Transverse colon (tissue), 4 donors: ENCODE results near the gene KLF7. TPM values are rescaled to one million over a fixed set of nuclear protein-coding genes. Genes with fewer than 3 reads are reported as not detected.
A peak's percentile ranks its signal among the peaks of the same experiment; 100 is the strongest.

Experiments
- DNase-seq: peaks from one replicate; pipeline ENCODE4 v3.0.0-alpha.2; 2019
- H3K27ac ChIP-seq, 4 donors: fragments of 200-600 bp; sonication (generic); 2 replicates each; pipeline ENCODE4 v1.5.1; 2016 to 2018; ENCODE audit warnings: inconsistent platforms in 4 of 4
- H3K27me3 ChIP-seq: fragments of 200-600 bp; sonication (generic); 2 replicates; pipeline ENCODE4 v1.5.1; 2017; ENCODE audit warnings: inconsistent platforms
- H3K36me3 ChIP-seq, 4 donors: fragments of 200-600 bp; sonication (generic); 2 replicates each; pipeline ENCODE4 v1.5.1; 2017 to 2019; ENCODE audit warnings: inconsistent platforms in 4 of 4
- H3K4me1 ChIP-seq, 4 donors: fragments of 200-600 bp; sonication (generic); 2 replicates each; pipeline ENCODE4 v1.5.1; 2017 to 2020; ENCODE audit warnings: inconsistent platforms in 4 of 4
- H3K4me3 ChIP-seq, 4 donors: fragments of 200-600 bp; sonication (generic); 1 replicate in 1 of 4; 2 replicates in 3 of 4; pipeline versions ENCODE4 v1.5.1 to v1.6.1; 2017 to 2019; ENCODE audit warnings: inconsistent platforms in 4 of 4
- H3K9me3 ChIP-seq, 2 donors: fragments of 200-600 bp; sonication (generic); 2 replicates each; pipeline ENCODE4 v1.5.1; 2017 to 2019; ENCODE audit warnings: inconsistent platforms in 2 of 2
- EP300 ChIP-seq: sonication (generic); formaldehyde crosslinking; IDR thresholded peaks from one replicate; pipeline ENCODE4 v1.6.1; 2017; ENCODE audit warnings: antibody characterized with exemption, low read depth
- POLR2A ChIP-seq: fragments of 450-650 bp; IDR thresholded peaks from one replicate; pipeline ENCODE4 v1.6.1; 2016; ENCODE audit warnings: antibody characterized with exemption, mild to moderate bottlenecking, moderate library complexity
- POLR2AphosphoS5 ChIP-seq, 3 donors: sonication (generic); formaldehyde crosslinking; IDR thresholded peaks; one replicate each; pipeline ENCODE4 v1.6.1; 2016; ENCODE audit warnings: antibody characterized with exemption in 3 of 3
- WGBS, 2 donors: methylation state at CpG; one replicate each; pipeline ENCODE4 v1.1.5; 2018; ENCODE audit warnings: low coverage in 1 of 2; 5-methylcytosine and 5-hydroxymethylcytosine counted together
- in situ Hi-C, 4 donors: fragments of 200-750 bp; cut with MboI; loops; one replicate each; pipeline versions ENCODE4 v1.15.0 to v1.15.1; 2017; ENCODE audit warnings: low sequenced_read_pairs in 3 of 4, low pct_ligation_motif_present in 1 of 4, low pct_unique_long_range_greater_than_20kb in 1 of 4
- intact Hi-C: fragments of 100-400 bp; cut with DNase I; formaldehyde crosslinking; loops from one replicate; pipeline ENCODE4 v1.15.1; 2023; ENCODE audit warnings: low total_unique reads
- total RNA-seq, 4 donors: library from RNA; depleted of rRNA; stranded (reverse); fragments of >200 nt; gene quantifications; one replicate each; pipeline ENCODE4 v1.1.0, GENCODE V29; 2016
- TF ChIP-seq, protein P1 (sequence below), 5 experiments: fragments of 200-600 bp in 3 of 5; fragments of 450-650 bp in 2 of 5; sonication (generic) in 3 of 5; IDR thresholded peaks; 1 replicate in 2 of 5; 2 replicates in 3 of 5; pipeline ENCODE4 v1.5.1; 2016 to 2017; ENCODE audit warnings: antibody characterized with exemption in 5 of 5, inconsistent platforms in 3 of 5, mild to moderate bottlenecking in 2 of 5, moderate library complexity in 1 of 5

KLF7 gene
- 10 to 100 TPM in 1 of 4 donors, 1 to 10 TPM in 3; 6.2 to 43.4 (median 6.8) TPM for total RNA-seq

DNA sequence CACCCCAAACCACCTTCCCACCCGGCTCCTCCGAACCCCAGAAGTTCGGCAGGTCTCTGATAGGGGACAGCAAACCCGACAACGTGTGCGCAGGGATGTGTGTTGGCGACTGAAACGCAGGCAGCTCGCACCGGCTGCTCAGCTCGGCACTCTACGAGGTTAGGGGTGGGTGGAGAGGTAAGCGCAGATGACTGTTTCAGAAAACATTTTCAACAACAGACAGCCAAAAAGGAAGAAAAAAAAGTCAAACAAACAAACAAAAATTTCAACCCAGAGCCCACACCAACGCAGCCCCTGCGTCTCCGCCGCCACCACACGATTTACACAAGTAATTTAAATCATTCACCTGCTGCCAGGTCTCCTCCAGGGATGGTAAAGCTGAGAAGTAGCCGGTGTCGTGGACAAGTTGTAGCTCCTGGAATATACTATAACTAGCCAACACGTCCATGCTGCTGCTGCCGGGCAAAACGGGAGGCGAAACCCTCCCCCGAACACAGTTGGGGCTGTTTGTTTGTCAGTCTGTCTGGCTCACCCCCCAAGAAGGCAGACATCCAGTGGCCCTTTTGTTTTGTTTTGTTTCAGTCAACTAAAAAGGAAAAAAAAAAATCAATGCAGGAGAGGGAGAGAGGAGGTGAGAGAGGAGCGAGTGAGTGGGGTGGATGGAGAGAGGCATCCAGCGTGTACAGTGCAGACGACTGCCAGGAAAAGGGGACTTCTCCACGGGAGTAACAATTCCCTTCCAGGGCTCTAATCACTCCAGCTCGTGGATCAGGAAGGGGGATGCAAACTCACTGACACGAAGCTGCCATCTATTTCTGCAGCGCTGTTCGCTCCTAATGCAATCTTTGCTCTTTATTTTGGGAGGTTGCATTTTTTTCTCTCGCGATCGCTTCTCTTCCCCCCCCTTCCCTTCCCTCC, at the start of gene KLF7:
Gene KLF7, minus strand, starts transcription at position 828 of the 918 bp plus-strand sequence. Its CDS starts 380 bp downstream, at position 448.
- peaks cover 40% of the 10 kb centered on the region for H3K27me3 ChIP-seq
- intact Hi-C loops, result loop anchor here (1.0 to 10.0 kb wide), 4 partner anchors 24 to 167 kb away; no protein-coding TSS in a partner anchor
- H3K36me3 ChIP-seq, result no peaks in the 10 kb centered on the region
- TF ChIP-seq, protein P1, sequence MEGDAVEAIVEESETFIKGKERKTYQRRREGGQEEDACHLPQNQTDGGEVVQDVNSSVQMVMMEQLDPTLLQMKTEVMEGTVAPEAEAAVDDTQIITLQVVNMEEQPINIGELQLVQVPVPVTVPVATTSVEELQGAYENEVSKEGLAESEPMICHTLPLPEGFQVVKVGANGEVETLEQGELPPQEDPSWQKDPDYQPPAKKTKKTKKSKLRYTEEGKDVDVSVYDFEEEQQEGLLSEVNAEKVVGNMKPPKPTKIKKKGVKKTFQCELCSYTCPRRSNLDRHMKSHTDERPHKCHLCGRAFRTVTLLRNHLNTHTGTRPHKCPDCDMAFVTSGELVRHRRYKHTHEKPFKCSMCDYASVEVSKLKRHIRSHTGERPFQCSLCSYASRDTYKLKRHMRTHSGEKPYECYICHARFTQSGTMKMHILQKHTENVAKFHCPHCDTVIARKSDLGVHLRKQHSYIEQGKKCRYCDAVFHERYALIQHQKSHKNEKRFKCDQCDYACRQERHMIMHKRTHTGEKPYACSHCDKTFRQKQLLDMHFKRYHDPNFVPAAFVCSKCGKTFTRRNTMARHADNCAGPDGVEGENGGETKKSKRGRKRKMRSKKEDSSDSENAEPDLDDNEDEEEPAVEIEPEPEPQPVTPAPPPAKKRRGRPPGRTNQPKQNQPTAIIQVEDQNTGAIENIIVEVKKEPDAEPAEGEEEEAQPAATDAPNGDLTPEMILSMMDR (IDR thresholded peaks at IDR 0.05), result no peak
- TF ChIP-seq POLR2AphosphoS5 (IDR thresholded peaks at IDR 0.05), result peak; percentile 47 to 76 (median 59)
- TF ChIP-seq EP300, result no peak
- peak; percentile 4 for TF ChIP-seq POLR2A
- DNase-seq, result peak; percentile 45
- in situ Hi-C loops, result loop anchor here in 1 of 4 donors (25.0 kb wide), 1 partner anchor 97 kb away; no protein-coding TSS in a partner anchor
- WGBS, 2 donors, result 0% methylated on average over 11 to 36 of the region's 36 CpGs
- H3K27ac ChIP-seq, result peak within 1 kb of the TSS; percentile 99 to 100 (median 100)
- no peaks in the 10 kb centered on the region for H3K9me3 ChIP-seq
- peaks cover 6 to 26% (median 17%) of the 10 kb centered on the region in 4 donors for H3K4me1 ChIP-seq
- H3K4me3 ChIP-seq, result peak within 1 kb of the TSS; percentile 69 to 87 (median 84)

DNA sequence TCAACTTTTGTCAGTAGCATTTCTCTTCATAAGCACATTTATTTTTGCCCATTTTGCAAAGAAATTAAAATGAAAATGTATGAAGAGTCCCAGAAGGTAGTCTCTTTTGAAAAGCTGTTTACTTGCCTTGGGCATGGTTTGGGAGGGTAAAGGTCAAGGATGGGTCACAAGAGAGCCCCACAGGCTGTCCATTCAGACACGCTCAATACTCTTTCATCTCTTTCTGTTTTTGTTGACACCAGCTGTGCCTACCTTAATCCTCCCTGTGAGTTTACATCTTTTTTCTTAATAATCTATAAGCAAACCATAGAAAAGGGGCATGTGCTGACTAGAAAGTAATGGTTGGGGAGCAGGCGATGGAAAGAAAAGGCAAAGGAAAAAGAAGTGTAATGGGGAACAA, 49.6 kb upstream of the KLF7 start:
- no peak for DNase-seq
- TF ChIP-seq EP300 (no peak), POLR2A (no peak), POLR2AphosphoS5 (IDR thresholded peaks at IDR 0.05) (no peak)
- TF ChIP-seq, protein P1 (IDR thresholded peaks at IDR 0.05), result no peak
- H3K4me3 ChIP-seq, result no peak overlapping the region
- no peak overlapping the region for H3K27ac ChIP-seq
- no peaks in the 10 kb centered on the region for H3K4me1 ChIP-seq
- H3K36me3 ChIP-seq, result no peaks in the 10 kb centered on the region
- in situ Hi-C loops (no loop called here), intact Hi-C loops (no loop called here)
- no peaks in the 10 kb centered on the region for H3K9me3 ChIP-seq
- no peaks in the 10 kb centered on the region for H3K27me3 ChIP-seq
- 74 to 84% methylated on average over 2 of the region's 2 CpGs for WGBS, 2 donors

DNA sequence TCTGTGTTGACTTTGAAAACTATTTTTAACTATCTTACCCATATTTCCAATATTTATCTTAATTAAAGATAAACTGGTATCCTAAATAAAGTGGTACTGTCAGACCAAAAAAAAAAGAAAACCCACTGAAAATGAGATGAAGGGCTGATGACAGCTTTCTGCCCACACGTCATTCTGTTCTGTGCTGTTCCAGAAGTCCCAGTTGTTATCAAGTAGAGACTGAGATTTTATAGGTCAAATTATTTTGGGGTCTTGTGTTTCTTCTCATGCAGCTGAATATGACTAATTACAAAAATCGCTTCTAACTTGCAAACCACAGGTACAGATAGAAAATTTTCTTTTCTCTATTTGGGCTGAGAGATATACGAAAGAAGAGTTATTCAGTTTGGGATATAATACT, 48.7 kb upstream of the KLF7 start:
- WGBS, 2 donors, result 71 to 86% methylated on average over 3 of the region's 3 CpGs

DNA sequence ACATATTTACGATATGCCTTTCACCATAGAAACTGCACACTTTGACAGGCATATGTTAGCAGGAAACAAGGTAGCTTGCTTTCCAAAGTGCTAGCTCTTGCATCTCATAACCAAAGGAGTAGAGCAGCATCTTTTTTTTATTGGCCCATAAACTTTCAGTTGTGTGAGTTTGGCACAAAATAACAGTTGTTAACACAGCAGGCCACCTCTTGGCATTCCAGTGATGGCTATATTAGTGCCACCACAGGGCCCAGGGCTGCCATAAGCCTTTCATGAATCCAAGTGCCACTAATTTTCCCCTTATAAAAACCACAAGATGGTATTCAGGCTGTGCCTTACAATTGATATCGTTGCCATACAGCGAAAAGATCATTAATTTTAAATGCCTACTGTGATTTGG, 40.3 kb upstream of the KLF7 start:
- Histone ChIP-seq H3K27me3 (no peaks in the 10 kb centered on the region), H3K4me3 (no peak overlapping the region), H3K27ac (no peak overlapping the region), H3K36me3 (no peaks in the 10 kb centered on the region), H3K4me1 (no peaks in the 10 kb centered on the region), H3K9me3 (no peaks in the 10 kb centered on the region)
- intact Hi-C loops (no loop called here), in situ Hi-C loops (no loop called here)
- DNase-seq, result no peak
- TF ChIP-seq EP300, result no peak
- TF ChIP-seq POLR2AphosphoS5 (IDR thresholded peaks at IDR 0.05), result no peak
- TF ChIP-seq, protein P1 (IDR thresholded peaks at IDR 0.05), result no peak
- TF ChIP-seq POLR2A, result no peak
- WGBS, 2 donors, result 85% methylated on average over 3 of the region's 3 CpGs; no CpG with 5 or more reads in 1 of the 2 donors

More for the DNA sequence above, 48.7 kb upstream of the KLF7 start:
- Histone ChIP-seq H3K27ac (no peak overlapping the region), H3K4me1 (no peaks in the 10 kb centered on the region), H3K27me3 (no peaks in the 10 kb centered on the region), H3K36me3 (no peaks in the 10 kb centered on the region), H3K4me3 (no peak overlapping the region), H3K9me3 (no peaks in the 10 kb centered on the region)
- DNase-seq, result no peak
- intact Hi-C loops (no loop called here), in situ Hi-C loops (no loop called here)
- TF ChIP-seq EP300, result no peak
- no peak for TF ChIP-seq POLR2A
- no peak for TF ChIP-seq POLR2AphosphoS5 (IDR thresholded peaks at IDR 0.05)
- TF ChIP-seq, protein P1 (IDR thresholded peaks at IDR 0.05), result no peak
